Stimulated activated effector memory CD8-positive, alpha-beta T cell treated with anti-CD3 and anti-CD28 coated beads, Interleukin-12 subunit alpha, Interleukin-12 subunit beta, amount 100 ng/mL, for 72 hours (primary cell): ENCODE measurements around the gene CTU2.

Source experiments
- ATAC-seq: fragments of 150-1000 bp; cut with Tn5 transposase; 2 replicates; pipeline ENCODE4 v1.10.0; 2021
- DNase-seq, 2 donors: peaks; one replicate each; pipeline ENCODE4 v3.0.0; 2021 to 2022; ENCODE audit warnings: low spot score in 2 of 2
- H3K27ac Mint-ChIP-seq: one replicate; pipeline ENCODE4 v1.8.0; 2022; ENCODE audit warnings: mild to moderate bottlenecking, mixed read lengths
- H3K36me3 Mint-ChIP-seq: one replicate; pipeline ENCODE4 v1.8.0; 2022; ENCODE audit warnings: mild to moderate bottlenecking, mixed read lengths
- H3K4me1 Mint-ChIP-seq: one replicate; pipeline ENCODE4 v1.8.0; 2022; ENCODE audit warnings: mixed read lengths
- H3K4me3 Mint-ChIP-seq: one replicate; pipeline ENCODE4 v1.8.0; 2022; ENCODE audit warnings: mild to moderate bottlenecking, mixed read lengths
- H3K9me3 Mint-ChIP-seq: one replicate; pipeline ENCODE4 v1.8.0; 2022; ENCODE audit warnings: mixed read lengths

Gene CTU2

GRCh38 chr16:88688013-88688778, 18.1 kb upstream of the CTU2 start:
- no peak for ATAC-seq
- Mint-ChIP-seq H3K36me3 (no peaks in the 10 kb centered on the region), H3K27ac (peak overlapping the region; percentile 10), H3K9me3 (no peaks in the 10 kb centered on the region), H3K4me1 (peaks cover 45% of the 10 kb centered on the region), H3K4me3 (no peak overlapping the region)
- DNase-seq, result no peak

- H3K9me3 Mint-ChIP-seq, result no peaks in the 10 kb centered on the region
- peaks cover 8% of the 10 kb centered on the region for H3K36me3 Mint-ChIP-seq
- peaks cover 32% of the 10 kb centered on the region for H3K4me1 Mint-ChIP-seq
- peak overlapping the region; percentile 41 for H3K4me3 Mint-ChIP-seq
- ATAC-seq (no peak), DNase-seq (no peak)
- H3K27ac Mint-ChIP-seq, result peak overlapping the region; percentile 72
Measured at GRCh38 chr16:88690341-88691128, 15.8 kb upstream of the CTU2 start.

GRCh38 chr16:88691129-88691813, 15.0 kb upstream of the CTU2 start:
- H3K4me3 Mint-ChIP-seq, result peak overlapping the region; percentile 41

GRCh38 chr16:88691924-88692560, 14.3 kb upstream of the CTU2 start:
- Mint-ChIP-seq H3K36me3 (peaks cover 18% of the 10 kb centered on the region), H3K9me3 (no peaks in the 10 kb centered on the region), H3K4me3 (peak overlapping the region; percentile 26), H3K4me1 (peaks cover 31% of the 10 kb centered on the region), H3K27ac (peak overlapping the region; percentile 63)
- DNase-seq (no peak), ATAC-seq (peak; percentile 18)

More at GRCh38 chr16:88691129-88691813, 15.0 kb upstream of the CTU2 start:
- H3K36me3 Mint-ChIP-seq, result peaks cover 10% of the 10 kb centered on the region
- ATAC-seq (no peak), DNase-seq (no peak)
- no peaks in the 10 kb centered on the region for H3K9me3 Mint-ChIP-seq
- peak overlapping the region; percentile 72 for H3K27ac Mint-ChIP-seq
- H3K4me1 Mint-ChIP-seq, result peaks cover 31% of the 10 kb centered on the region

GRCh38 chr16:88692861-88693260, 13.4 kb upstream of the CTU2 start:
- peak overlapping the region; percentile 26 for H3K4me3 Mint-ChIP-seq
- DNase-seq (no peak), ATAC-seq (no peak)
- no peaks in the 10 kb centered on the region for H3K9me3 Mint-ChIP-seq
- H3K27ac Mint-ChIP-seq, result peak overlapping the region; percentile 63
- peaks cover 36% of the 10 kb centered on the region for H3K4me1 Mint-ChIP-seq
- peaks cover 26% of the 10 kb centered on the region for H3K36me3 Mint-ChIP-seq

- Mint-ChIP-seq H3K4me3 (no peak overlapping the region), H3K4me1 (peaks cover 40% of the 10 kb centered on the region), H3K36me3 (peaks cover 34% of the 10 kb centered on the region), H3K9me3 (no peaks in the 10 kb centered on the region), H3K27ac (peak overlapping the region; percentile 81)
- DNase-seq (no peak), ATAC-seq (no peak)
Measured at GRCh38 chr16:88693420-88694177, 12.7 kb upstream of the CTU2 start.

GRCh38 chr16:88694221-88695087, 11.8 kb upstream of the CTU2 start:
- DNase-seq, result no peak
- Mint-ChIP-seq H3K27ac (peak overlapping the region; percentile 81), H3K4me1 (peaks cover 43% of the 10 kb centered on the region), H3K9me3 (no peaks in the 10 kb centered on the region), H3K4me3 (no peak overlapping the region), H3K36me3 (peaks cover 35% of the 10 kb centered on the region)
- no peak for ATAC-seq

- DNase-seq (no peak), ATAC-seq (no peak)
- H3K4me1 Mint-ChIP-seq, result peaks cover 50% of the 10 kb centered on the region
- H3K36me3 Mint-ChIP-seq, result peaks cover 42% of the 10 kb centered on the region
- peak overlapping the region; percentile 81 for H3K27ac Mint-ChIP-seq
- no peak overlapping the region for H3K4me3 Mint-ChIP-seq
- no peaks in the 10 kb centered on the region for H3K9me3 Mint-ChIP-seq
Measured at GRCh38 chr16:88695218-88695617, 11.1 kb upstream of the CTU2 start.

- Mint-ChIP-seq H3K4me1 (peaks cover 50% of the 10 kb centered on the region), H3K36me3 (peaks cover 48% of the 10 kb centered on the region), H3K27ac (peak overlapping the region; percentile 81), H3K4me3 (no peak overlapping the region), H3K9me3 (no peaks in the 10 kb centered on the region)
- ATAC-seq (no peak), DNase-seq (no peak)
Measured at GRCh38 chr16:88695753-88696152, 10.6 kb upstream of the CTU2 start.

- Mint-ChIP-seq H3K9me3 (no peaks in the 10 kb centered on the region), H3K27ac (peak overlapping the region; percentile 29), H3K4me1 (peaks cover 53% of the 10 kb centered on the region), H3K4me3 (no peak overlapping the region), H3K36me3 (peaks cover 54% of the 10 kb centered on the region)
- ATAC-seq (no peak), DNase-seq (no peak)
Measured at GRCh38 chr16:88696441-88696840, 9.9 kb upstream of the CTU2 start.

GRCh38 chr16:88697116-88697830, 9.0 kb upstream of the CTU2 start:
- DNase-seq, result no peak
- no peak for ATAC-seq
- Mint-ChIP-seq H3K36me3 (peaks cover 62% of the 10 kb centered on the region), H3K4me3 (no peak overlapping the region), H3K4me1 (peaks cover 53% of the 10 kb centered on the region), H3K9me3 (no peaks in the 10 kb centered on the region), H3K27ac (peak overlapping the region; percentile 60)

GRCh38 chr16:88697831-88698615, 8.3 kb upstream of the CTU2 start:
- no peak for ATAC-seq
- peaks cover 67% of the 10 kb centered on the region for H3K36me3 Mint-ChIP-seq
- no peak for DNase-seq
- no peak overlapping the region for H3K4me3 Mint-ChIP-seq
- peaks cover 53% of the 10 kb centered on the region for H3K4me1 Mint-ChIP-seq
- H3K9me3 Mint-ChIP-seq, result no peaks in the 10 kb centered on the region
- peak overlapping the region; percentile 60 for H3K27ac Mint-ChIP-seq

- peaks cover 59% of the 10 kb centered on the region for H3K4me1 Mint-ChIP-seq
- ATAC-seq, result no peak
- DNase-seq, result no peak
- H3K4me3 Mint-ChIP-seq, result no peak overlapping the region
- H3K36me3 Mint-ChIP-seq, result peaks cover 67% of the 10 kb centered on the region
- H3K9me3 Mint-ChIP-seq, result no peaks in the 10 kb centered on the region
- no peak overlapping the region for H3K27ac Mint-ChIP-seq
Measured at GRCh38 chr16:88698646-88699045, 7.7 kb upstream of the CTU2 start.
